ENCODE results near the gene EXOC6B. TPM values are rescaled to one million over a fixed set of nuclear protein-coding genes. Genes with fewer than 3 reads are reported as not detected.

The EXOC6B gene
- total and polyA plus RNA-seq, 2 of the 8 experiments (the other 6 are each of a cell fraction or from before 2014, with no cell fraction given): 13.5 to 33.0 TPM

- H3K9me3 ChIP-seq (ENCODE audit: insufficient read depth in 2 of 2, low read depth in 1 of 2, low read length in 1 of 2): no peaks in the 10 kb centered on the region
- H4K20me1 ChIP-seq (replicated peaks in 1 of 2; ENCODE audit: control insufficient read depth in 1 of 2, insufficient read depth in 2 of 2, low read length in 2 of 2): no peaks in the 10 kb centered on the region
- H3K23ac ChIP-seq (ENCODE audit: insufficient read length): no peak overlapping the region
- H2BK5ac ChIP-seq (ENCODE audit: low read depth, low read length): no peak overlapping the region
- no peak overlapping the region for H2AK5ac ChIP-seq (ENCODE audit: low read depth, low read length)
- H3K27ac ChIP-seq (ENCODE audit: low read depth, low read length): no peak overlapping the region
- H3K18ac ChIP-seq (ENCODE audit: extremely low read depth, low read length): no peak overlapping the region
- POLR2A ChIA-PET (ENCODE audit: partially characterized antibody): no interaction called here
- H3K27me3 ChIP-seq (replicated peaks in 1 of 4; ENCODE audit: control insufficient read depth in 3 of 4, extremely low read depth in 1 of 4, insufficient read depth in 3 of 4, low read length in 3 of 4): no peaks in the 10 kb centered on the region
- no peak overlapping the region for H2BK20ac ChIP-seq (ENCODE audit: low read length)
- H3K14ac ChIP-seq (ENCODE audit: insufficient read length): no peak overlapping the region
- H3K56ac ChIP-seq (replicated peaks; ENCODE audit: insufficient read length, low read depth, low read length): no peak overlapping the region
- CTCF ChIA-PET (ENCODE audit: partially characterized antibody): interaction anchor here (0.8 to 1.1 kb wide), 3 partner anchors 10 to 39 kb away, joined by 3 to 5 read pairs (median 3); no protein-coding TSS in a partner anchor
- no peak overlapping the region for H3K4me3 ChIP-seq (ENCODE audit: extremely low read depth in 1 of 4, insufficient read depth in 2 of 4, low read depth in 3 of 4, low read length in 4 of 4)
- H4K8ac ChIP-seq (ENCODE audit: extremely low read depth, insufficient read depth, low read length): no peak overlapping the region
- no peaks in the 10 kb centered on the region for H3K79me1 ChIP-seq (ENCODE audit: low read depth, low read length)
- no peak overlapping the region for H3K9ac ChIP-seq (replicated peaks in 1 of 4; ENCODE audit: extremely low read depth in 1 of 4, low read depth in 3 of 4, low read length in 3 of 4)
- TF ChIP-seq CBX5 (IDR thresholded peaks at IDR 0.05; ENCODE audit: low read depth, low read length): no peak
- no peak for TF ChIP-seq ATF3 (IDR thresholded peaks at IDR 0.05; ENCODE audit: insufficient read depth, low read depth, low read length)
- TF ChIP-seq RNF2 (IDR thresholded peaks at IDR 0.05; ENCODE audit: borderline replicate concordance, low read depth, low read length, missing control alignments, poor library complexity, severe bottlenecking): no peak
- no peak for TF ChIP-seq TCF12 (IDR thresholded peaks at IDR 0.05; ENCODE audit: low read depth, low read length)
- no peak overlapping the region for H4K91ac ChIP-seq (replicated peaks; ENCODE audit: insufficient read length, low read length)
- H2BK15ac ChIP-seq (ENCODE audit: low read length): no peak overlapping the region
- no peaks in the 10 kb centered on the region for H3K36me3 ChIP-seq (ENCODE audit: control insufficient read depth in 2 of 4, insufficient read depth in 4 of 4, low read length in 3 of 4)
- no peak overlapping the region for H2BK120ac ChIP-seq (replicated peaks; ENCODE audit: low read depth, low read length)
- H3K4me1 ChIP-seq (replicated peaks in 1 of 4; ENCODE audit: control insufficient read depth in 3 of 4, insufficient read depth in 4 of 4, low read length in 3 of 4): no peaks in the 10 kb centered on the region; a peak in 1 of 7 replicates
- no peak overlapping the region for H3K4ac ChIP-seq (replicated peaks; ENCODE audit: insufficient read length, low read depth, low read length)
- H3K4me2 ChIP-seq (ENCODE audit: insufficient read depth in 1 of 2, low read depth in 2 of 2, low read length in 2 of 2): no peak overlapping the region
- no peak overlapping the region for H2BK12ac ChIP-seq (ENCODE audit: low read depth, low read length)
- DNase-seq (ENCODE audit: low read depth in 1 of 2, low spot score in 2 of 2): no peak
- no peak overlapping the region for H4K5ac ChIP-seq (ENCODE audit: insufficient read length, low read depth, low read length)
- FAIRE-seq: no peak
- 85% methylated on average over 2 of the region's 2 CpGs; no CpG with 5 or more reads in 1 of the 2 experiments for WGBS, 2 experiments (ENCODE audit: extremely low coverage in 1 of 2, insufficient coverage in 1 of 2, insufficient read length in 1 of 2, insufficient replicate concordance in 2 of 2, low coverage in 1 of 2, low lambda C conversion rate in 2 of 2, missing lambda C conversion rate in 1 of 2)
- no peaks in the 10 kb centered on the region for H3K23me2 ChIP-seq (ENCODE audit: low read depth, low read length)
- H2AFZ ChIP-seq (ENCODE audit: low read length): no peak overlapping the region
- H3K79me2 ChIP-seq (ENCODE audit: control insufficient read depth in 1 of 2, insufficient read depth in 2 of 2, low read length in 2 of 2): no peaks in the 10 kb centered on the region
Observed at GRCh38 chr2:72210470-72210869, 615.4 kb downstream of the EXOC6B start.
